ENCODE data around the gene TMEM98. TPM values are rescaled to one million over a fixed set of nuclear protein-coding genes. Genes with fewer than 3 reads are reported as not detected.
"Not testable (repeated sequence)": the region's sequence is repeated elsewhere in the genome, so short reads cannot be mapped to it uniquely, and the experiment has no call there.

Gene TMEM98
- total RNA-seq, 2 donors from 2014 or later = 134 to 137 TPM

GRCh38 chr17:32964541-32964940, 36.6 kb downstream of the TMEM98 start:
- Mint-ChIP-seq H3K9me3 (peaks cover 9% of the 10 kb centered on the region), H3K4me1 (peaks cover 27% of the 10 kb centered on the region), H3K27ac (no peak overlapping the region), H3K27me3 (ENCODE audit: insufficient read depth) (peaks cover 15% of the 10 kb centered on the region), H3K36me3 (ENCODE audit: low read depth) (no peaks in the 10 kb centered on the region), H3K4me3 (no peak overlapping the region)
- Histone ChIP-seq H3K27me3 (ENCODE audit: control insufficient read depth, insufficient read depth, low read length, poor library complexity, severe bottlenecking) (no peaks in the 10 kb centered on the region), H3K9ac (ENCODE audit: extremely low read depth, low read length, poor library complexity, severe bottlenecking) (no peak overlapping the region), H3K27ac (ENCODE audit: low read depth, low read length) (no peak overlapping the region), H3K4me3 (ENCODE audit: low read length) (no peak overlapping the region), H3K36me3 (ENCODE audit: control insufficient read depth, insufficient read depth, low read length) (no peaks in the 10 kb centered on the region), H3K9me3 (ENCODE audit: control insufficient read depth, low read length) (no peaks in the 10 kb centered on the region), H3K4me1 (ENCODE audit: control insufficient read depth, insufficient read depth, low read length) (peaks cover 6% of the 10 kb centered on the region)
- no peak for TF ChIP-seq CTCF (conservative IDR thresholded peaks at IDR 0.05)
- 87 to 88% methylated on average over 11 of the region's 11 CpGs for WGBS, 2 experiments (ENCODE audit: insufficient coverage in 1 of 2, insufficient read length in 1 of 2)
- DNase-seq = no peak

GRCh38 chr17:32969231-32969630, 41.3 kb downstream of the TMEM98 start:
- not testable (repeated sequence) for H3K4me1 ChIP-seq (ENCODE audit: control insufficient read depth, insufficient read depth, low read length); DNase-seq; H3K9ac ChIP-seq (ENCODE audit: extremely low read depth, low read length, poor library complexity, severe bottlenecking); H3K4me1 Mint-ChIP-seq; H3K4me3 Mint-ChIP-seq; H3K36me3 Mint-ChIP-seq (ENCODE audit: low read depth); H3K36me3 ChIP-seq (ENCODE audit: control insufficient read depth, insufficient read depth, low read length); H3K27ac Mint-ChIP-seq; H3K27ac ChIP-seq (ENCODE audit: low read depth, low read length); H3K4me3 ChIP-seq (ENCODE audit: low read length); H3K27me3 ChIP-seq (ENCODE audit: control insufficient read depth, insufficient read depth, low read length, poor library complexity, severe bottlenecking)
- 96% methylated on average over 4 of the region's 4 CpGs; no CpG with 5 or more reads in 1 of the 2 experiments for WGBS, 2 experiments (ENCODE audit: insufficient coverage in 1 of 2, insufficient read length in 1 of 2)
- H3K9me3 Mint-ChIP-seq = peaks cover 18% of the 10 kb centered on the region
- H3K9me3 ChIP-seq (ENCODE audit: control insufficient read depth, low read length) = peaks cover 13% of the 10 kb centered on the region
- peaks cover 17% of the 10 kb centered on the region for H3K27me3 Mint-ChIP-seq (ENCODE audit: insufficient read depth)

- H3K36me3 Mint-ChIP-seq (ENCODE audit: low read depth) = no peaks in the 10 kb centered on the region
Observed at GRCh38 chr17:32970281-32970680, 42.3 kb downstream of the TMEM98 start.

More at GRCh38 chr17:32970281-32970680, 42.3 kb downstream of the TMEM98 start:
- no peak for TF ChIP-seq CTCF (conservative IDR thresholded peaks at IDR 0.05)
- WGBS, 2 experiments (ENCODE audit: insufficient coverage in 1 of 2, insufficient read length in 1 of 2) = 79 to 100% methylated on average over 3 of the region's 3 CpGs
- H3K27me3 Mint-ChIP-seq (ENCODE audit: insufficient read depth) = peaks cover 17% of the 10 kb centered on the region
- Histone ChIP-seq H3K4me3 (ENCODE audit: low read length) (no peak overlapping the region), H3K27ac (ENCODE audit: low read depth, low read length) (no peak overlapping the region), H3K4me1 (ENCODE audit: control insufficient read depth, insufficient read depth, low read length) (no peaks in the 10 kb centered on the region), H3K27me3 (ENCODE audit: control insufficient read depth, insufficient read depth, low read length, poor library complexity, severe bottlenecking) (no peaks in the 10 kb centered on the region), H3K9me3 (ENCODE audit: control insufficient read depth, low read length) (peaks cover 13% of the 10 kb centered on the region), H3K9ac (ENCODE audit: extremely low read depth, low read length, poor library complexity, severe bottlenecking) (no peak overlapping the region), H3K36me3 (ENCODE audit: control insufficient read depth, insufficient read depth, low read length) (no peaks in the 10 kb centered on the region)
- no peak for DNase-seq
- H3K4me1 Mint-ChIP-seq = peaks cover 3% of the 10 kb centered on the region
- peaks cover 18% of the 10 kb centered on the region for H3K9me3 Mint-ChIP-seq
- H3K27ac Mint-ChIP-seq = no peak overlapping the region
- H3K4me3 Mint-ChIP-seq = no peak overlapping the region

Data from endodermal cell (in vitro differentiated cells).